Fibroblast of peridontal ligament (primary cell): ENCODE data around the gene RHOF.
"Not testable (repeated sequence)": the region's sequence is repeated elsewhere in the genome, so short reads cannot be mapped to it uniquely, and the experiment has no call there.

Experiments
- DNase-seq: peaks from one replicate; pipeline ENCODE4 v3.0.0-alpha.2; 2010; ENCODE audit errors: extremely low read depth

The RHOF gene

GRCh38 chr12:121776190-121777098 is 17.0 kb downstream of the RHOF start:
- peak; percentile 55 for DNase-seq

DNA sequence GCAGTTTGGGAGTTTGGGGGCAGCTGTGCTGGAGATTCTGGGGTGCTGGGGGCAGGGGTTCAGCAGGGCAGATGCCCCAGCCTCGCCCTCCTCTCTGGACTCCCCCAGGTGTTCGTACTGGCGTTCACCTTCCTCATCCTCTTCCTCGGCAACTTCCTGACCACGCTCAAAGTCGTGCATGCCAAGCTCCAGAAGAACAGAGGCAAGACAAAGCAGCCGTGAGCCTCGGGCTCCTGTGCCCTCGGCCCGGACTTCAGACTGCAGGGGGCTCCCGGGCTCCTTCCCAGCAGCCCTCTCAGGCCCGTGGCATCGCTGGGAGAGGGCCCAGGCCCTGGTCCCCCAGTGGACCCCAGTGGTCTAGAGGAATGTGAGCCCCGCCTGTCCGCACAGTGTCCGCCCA is 18.0 kb downstream of the RHOF start:
- no peak for DNase-seq

DNA sequence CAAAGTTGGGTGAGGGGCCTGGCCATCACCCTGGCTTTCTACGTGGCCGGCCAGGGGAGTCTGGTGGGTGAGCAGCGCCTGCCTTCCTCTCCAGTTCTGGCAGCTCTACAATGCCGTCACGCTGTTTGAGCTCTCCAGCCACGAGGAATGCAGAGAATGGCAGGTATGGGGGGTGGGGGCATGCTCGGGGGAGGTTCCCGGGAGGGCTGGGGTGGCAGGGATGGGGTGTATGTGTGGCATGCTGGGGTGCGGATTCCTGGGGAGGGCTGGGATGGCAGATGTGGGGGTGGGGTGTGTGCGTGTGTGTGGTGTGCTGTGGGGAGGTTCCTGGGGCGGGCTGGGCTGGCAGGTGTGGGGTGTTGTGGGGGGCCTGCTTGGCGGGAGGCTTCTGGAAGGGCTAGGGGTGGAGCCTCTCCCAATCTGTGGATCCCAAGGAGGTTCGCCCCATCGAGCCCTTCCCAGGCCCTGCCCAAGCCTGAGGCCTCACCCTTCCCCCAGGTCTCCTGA is 18.5 kb downstream of the RHOF start:
- DNase-seq, result no peak

DNA sequence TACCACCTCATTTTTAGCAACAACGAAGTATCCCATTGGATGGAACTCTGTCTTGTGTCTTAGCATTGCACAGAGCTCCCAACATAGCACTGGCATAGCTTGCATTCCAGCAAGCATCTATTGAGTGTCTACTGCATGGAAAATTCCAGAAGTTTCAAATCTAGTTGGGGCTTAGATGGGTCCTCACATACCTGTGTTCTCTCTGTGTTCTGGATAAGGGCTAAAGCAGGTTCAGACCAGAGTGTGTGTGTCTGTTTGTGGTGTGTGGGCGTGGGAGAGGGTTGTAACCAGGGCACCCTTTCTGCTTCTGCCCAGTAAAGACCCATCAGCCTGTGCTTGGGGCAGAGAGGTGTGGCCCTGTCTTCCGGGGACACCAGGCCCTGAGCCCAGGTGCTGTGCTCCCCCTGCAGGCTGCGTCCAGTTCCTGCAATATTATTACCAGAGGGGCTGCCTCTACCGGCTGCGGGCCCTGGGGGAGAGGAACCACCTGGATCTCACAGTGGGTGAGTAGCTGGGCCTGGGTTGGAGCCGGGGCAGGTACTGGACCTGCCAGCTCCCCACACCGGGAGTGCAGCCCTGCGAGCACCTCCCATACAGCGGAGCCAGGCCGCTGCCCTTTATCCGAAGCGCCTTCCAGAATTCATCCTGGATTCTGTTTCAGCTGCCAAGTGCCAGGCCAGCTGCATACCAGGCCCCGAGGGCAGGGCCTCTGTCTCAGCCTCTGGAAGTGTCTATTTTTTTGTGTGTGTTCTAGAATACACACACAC is 20.3 kb downstream of the RHOF start:
- DNase-seq, result peak; percentile 36

DNA sequence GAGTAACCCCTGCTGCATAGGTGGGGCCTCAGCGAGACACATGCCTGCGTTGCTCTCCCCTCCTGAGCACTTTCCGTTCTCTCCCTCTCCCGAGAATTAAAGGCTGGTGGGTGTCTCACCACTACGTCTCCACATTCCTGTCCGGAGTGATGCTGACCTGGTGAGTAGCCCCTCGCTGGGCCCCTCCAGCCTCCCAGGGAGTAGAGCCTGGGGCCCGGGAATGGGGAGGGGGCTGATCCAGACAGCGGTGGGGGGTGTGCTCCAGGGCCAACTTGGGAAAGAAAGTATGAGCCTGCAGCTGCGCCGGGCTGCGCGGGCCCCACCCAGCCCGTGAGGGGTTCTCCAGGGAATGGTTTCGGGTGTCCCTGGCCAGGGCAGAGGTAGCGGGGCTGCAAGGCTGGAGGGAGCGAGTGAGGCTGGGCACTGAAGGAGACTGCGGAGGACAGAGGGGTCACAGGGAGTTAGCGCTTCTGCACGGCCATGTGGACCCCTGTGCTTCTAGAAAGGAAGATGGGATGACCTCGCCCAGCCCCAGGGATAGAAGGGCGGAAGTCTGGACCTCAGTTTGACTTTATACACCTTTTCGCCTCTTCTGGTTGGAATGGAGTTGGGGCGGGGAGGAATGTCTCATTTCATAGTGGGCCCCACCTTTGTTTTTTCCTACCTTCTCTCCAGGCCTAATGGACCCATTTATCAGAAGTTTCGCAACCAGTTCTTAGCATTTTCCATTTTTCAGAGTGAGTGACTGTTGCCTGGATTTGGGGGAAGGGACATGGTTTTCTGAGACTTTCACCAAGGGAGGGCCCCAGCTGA is 22.5 kb downstream of the RHOF start:
- DNase-seq, result no peak

DNA sequence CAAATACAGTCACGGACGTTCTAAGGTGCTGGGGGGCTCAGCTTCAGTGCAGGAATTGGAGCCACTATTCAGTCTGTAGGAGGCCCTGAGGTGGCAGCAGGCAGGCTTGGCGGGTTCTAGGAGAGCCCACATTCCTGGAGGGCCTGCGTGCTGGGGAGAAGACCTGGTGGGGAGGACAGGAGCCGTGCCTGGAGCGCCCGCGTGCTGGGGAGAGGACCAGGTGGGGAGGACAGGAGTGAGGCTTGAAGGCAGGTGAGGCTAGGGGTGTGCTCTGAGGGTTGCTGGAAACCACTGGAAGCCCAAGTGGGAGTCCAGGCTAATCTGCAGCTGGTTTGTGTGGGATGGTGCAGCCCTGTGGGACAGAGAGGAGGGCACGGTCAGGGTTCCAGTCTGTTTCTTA is 23.1 kb downstream of the RHOF start:
- DNase-seq, result no peak

DNA sequence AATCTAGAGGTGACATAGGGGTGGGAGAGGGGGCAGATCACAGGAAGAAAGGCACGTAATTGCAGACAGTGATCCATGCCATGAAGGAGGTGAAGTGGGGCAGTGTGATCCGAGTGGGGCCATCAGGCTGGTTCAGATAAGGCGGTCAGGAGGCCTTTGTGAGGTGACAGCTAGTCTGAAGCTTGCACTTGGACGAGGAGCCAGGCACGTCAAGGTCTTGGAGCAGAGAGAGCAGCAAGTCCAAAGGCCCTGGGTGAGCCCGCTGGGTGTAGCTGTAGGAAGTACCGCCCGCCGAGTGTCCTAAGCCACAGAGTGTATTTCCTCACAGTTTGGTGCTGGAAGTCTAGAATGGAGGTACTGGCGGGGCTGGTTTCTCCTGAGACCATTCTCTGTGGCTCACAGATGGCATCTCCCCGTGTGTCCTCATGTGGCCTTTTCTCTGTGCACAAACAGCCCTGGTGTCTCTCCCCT is 23.6 kb downstream of the RHOF start:
- no peak for DNase-seq

DNA sequence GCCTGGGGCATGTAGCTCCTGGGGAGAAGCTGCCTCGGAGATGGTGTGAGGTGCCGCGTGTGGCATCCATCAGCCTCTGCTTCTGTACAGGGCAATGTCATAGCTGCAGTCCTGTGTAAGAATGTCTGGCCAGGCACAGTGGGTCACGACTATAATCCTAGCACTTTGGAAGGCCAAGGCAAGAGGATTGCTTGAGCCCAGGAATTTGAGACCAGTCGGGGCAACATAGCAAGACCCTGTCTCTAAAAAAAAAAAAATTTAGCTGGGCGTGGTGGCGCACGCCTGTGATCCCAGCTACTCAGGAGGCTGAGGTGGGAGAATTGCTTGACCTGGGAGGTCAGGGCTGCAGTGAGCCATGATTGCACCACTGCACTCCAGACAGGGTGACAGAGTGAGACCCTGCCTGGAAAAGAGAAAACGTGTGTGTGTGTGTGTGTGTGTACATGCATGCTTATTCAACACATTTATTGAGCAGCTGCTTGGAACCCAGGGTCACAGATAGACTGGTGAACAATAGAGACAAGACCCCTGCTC is 24.1 kb downstream of the RHOF start:
- no peak for DNase-seq

DNA sequence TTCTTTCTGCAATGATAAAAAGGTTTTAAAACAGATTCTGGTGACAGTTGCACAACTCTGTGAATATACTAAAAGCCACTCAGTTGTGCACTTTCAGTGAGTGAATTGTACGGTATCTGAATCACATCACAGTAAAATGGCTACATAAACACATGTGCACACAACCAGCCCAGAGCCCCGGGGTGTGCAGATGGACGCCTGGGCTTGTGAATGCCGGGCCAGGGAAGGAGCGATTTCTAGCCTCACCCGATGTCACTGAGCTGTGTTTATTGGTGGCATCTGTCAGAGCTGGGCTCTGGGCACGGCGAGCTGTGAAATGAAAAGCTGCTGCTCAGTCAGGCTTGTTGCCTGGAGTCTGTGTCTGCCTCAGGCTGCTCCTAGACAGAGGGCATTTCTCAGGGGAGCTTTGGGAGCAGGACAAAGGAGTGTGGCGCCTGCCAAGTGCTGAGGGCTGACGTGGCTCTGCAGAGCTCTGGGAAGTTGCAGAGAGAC is 25.9 kb downstream of the RHOF start:
- peak; percentile 35 for DNase-seq

GRCh38 chr12:121766290-121767039 is 27.0 kb downstream of the RHOF start:
- DNase-seq, result no peak

DNA sequence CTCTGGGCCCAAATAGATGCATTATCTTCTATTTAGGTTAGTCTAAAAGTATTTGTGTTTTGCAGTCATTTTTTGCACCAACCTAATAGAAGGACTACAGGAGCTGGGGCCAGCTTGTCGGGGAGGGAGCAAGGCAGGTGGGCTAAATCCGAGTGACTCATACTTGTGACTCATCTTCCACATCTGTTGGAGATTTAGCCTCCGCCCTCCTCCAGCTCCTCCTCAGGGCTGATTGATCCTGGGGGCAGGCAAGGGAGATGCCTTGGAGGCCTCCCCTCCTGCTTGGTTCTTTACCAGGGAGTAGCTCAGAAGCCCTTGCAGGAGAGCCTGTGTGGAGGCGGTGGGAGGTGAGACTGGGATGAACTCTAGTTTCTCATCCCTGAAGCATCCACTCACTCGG is 27.9 kb downstream of the RHOF start:
- DNase-seq, result peak; percentile 83

- DNase-seq, result no peak
Measured at GRCh38 chr12:121764808-121765207, 28.7 kb downstream of the RHOF start.

DNA sequence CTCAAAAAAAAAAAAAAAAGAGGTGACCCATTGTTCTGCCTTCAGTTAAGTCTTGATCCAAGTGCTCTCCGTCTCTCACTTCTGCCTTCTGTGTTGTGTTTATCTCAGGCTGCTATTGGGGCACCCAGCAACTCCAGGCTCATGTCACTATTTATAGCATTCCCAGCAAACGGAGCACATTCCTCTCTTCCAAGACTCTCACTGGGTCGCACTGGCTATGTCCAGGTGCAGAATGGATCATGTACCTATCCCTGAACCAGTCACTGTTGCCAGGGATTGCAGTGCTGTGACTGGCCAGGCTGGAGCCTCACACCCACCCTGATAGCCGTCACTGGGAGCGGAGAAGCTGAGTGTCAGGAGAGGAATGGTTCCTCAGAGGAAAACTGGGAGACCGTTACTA is 31.2 kb downstream of the RHOF start:
- DNase-seq, result no peak

- DNase-seq, result not testable (repeated sequence)
Measured at GRCh38 chr12:121758536-121758935, 35.0 kb downstream of the RHOF start.

DNA sequence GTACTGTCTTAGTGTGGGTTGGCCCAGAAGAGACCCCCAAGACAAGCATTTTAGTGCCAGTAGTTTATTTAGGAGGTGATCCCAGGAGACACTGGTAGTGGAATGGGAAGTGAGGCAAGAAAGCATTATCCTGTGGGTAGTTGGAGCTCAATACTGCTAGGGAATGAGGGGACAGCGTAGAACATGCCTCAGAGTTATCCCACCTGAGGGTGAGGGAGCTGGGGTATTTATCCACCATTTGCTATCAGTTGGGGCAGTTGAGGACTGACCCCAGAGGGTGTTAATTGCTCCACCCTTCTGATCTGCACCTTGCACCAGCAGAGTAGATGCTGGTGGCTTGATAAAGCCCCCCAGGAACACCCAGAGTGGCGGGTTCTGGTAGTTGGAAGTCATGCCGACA is 37.9 kb downstream of the RHOF start:
- DNase-seq, result no peak

GRCh38 chr12:121754836-121755235 is 38.7 kb downstream of the RHOF start:
- DNase-seq, result no peak

DNA sequence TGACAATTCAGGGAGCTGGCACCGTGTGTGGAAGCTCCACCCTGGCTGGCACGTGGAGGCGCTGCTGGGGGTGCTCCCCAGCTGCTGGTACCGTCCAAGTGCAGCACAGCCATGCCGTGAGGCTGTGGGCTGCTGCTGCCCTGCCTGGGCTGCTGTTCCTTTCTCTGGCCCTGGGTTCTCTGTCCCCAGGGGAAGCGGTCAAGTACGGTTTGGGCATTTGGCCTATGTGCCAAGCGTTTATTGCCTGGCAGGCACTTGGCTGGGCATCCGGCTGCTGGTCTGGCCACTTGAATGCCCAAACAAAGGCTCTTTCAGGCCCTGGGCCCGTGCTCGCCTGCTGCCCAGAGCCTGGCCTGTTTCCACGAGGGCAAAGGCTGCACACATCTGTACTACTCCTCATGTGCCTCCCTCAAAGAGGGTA is 39.6 kb downstream of the RHOF start:
- no peak for DNase-seq

DNA sequence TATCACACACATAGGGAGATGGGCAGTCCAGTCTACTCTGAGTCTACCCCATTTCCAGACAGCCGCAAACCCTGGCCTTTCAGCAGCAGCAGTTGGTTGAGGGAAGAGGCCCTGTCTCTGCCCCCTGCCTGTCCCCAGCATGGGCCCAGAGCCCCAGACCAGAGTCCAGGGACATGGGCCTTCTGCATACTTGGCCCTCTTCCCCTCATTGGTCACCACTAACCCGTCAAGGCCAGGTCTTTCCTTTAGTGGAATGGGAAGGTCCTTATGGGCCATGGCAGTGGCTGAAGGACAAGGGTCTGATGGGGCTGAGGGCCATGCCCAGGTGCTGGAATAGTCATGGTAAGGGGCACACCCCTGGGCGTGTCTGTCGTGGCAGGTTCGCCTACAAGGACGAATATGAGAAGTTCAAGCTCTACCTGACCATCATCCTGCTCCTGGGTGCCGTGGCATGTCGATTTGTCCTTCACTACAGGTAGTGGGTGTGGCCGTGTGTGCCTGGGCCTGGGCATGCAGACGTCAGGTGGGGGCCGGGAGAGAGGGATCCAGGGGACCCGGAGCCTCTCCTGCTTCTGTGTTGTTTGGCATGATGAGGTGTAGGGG is 41.6 kb downstream of the RHOF start:
- no peak for DNase-seq

DNA sequence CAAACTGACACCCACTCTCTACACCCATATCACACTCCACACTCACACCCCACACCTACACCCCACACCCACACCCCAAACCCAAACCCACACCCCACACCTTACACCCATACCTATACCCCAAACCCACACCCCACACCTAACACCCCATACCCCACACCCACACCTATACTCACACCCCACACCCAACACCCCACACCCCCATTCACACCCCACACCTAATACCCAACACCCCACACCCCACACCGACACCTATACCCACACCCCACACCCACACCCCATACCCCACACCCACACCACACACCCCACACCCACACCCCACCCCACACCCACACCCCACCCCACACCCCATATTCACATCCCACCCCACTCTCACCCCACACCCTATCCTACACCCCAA is 42.5 kb downstream of the RHOF start:
- DNase-seq, result no peak

GRCh38 chr12:121750507-121750955 is 43.0 kb downstream of the RHOF start:
- no peak for DNase-seq
